GM19463 (cell line): ENCODE results near the gene PPT1.

ENCODE experiments used
- ATAC-seq: cut with Tn5 transposase; IDR thresholded peaks from one replicate; pipeline ENCODE4 v1.9.1; 2021; ENCODE audit warnings: mild to moderate bottlenecking, moderate library complexity; ENCODE audit not compliant: unreplicated experiment

The PPT1 gene

GRCh38 chr1:40096977-40097782 is at the start of gene PPT1:
Gene PPT1, minus strand, starts transcription at chr1:40097252. Its CDS starts 14 bp downstream, at chr1:40097238.
- ATAC-seq, result peak; percentile 85

DNA sequence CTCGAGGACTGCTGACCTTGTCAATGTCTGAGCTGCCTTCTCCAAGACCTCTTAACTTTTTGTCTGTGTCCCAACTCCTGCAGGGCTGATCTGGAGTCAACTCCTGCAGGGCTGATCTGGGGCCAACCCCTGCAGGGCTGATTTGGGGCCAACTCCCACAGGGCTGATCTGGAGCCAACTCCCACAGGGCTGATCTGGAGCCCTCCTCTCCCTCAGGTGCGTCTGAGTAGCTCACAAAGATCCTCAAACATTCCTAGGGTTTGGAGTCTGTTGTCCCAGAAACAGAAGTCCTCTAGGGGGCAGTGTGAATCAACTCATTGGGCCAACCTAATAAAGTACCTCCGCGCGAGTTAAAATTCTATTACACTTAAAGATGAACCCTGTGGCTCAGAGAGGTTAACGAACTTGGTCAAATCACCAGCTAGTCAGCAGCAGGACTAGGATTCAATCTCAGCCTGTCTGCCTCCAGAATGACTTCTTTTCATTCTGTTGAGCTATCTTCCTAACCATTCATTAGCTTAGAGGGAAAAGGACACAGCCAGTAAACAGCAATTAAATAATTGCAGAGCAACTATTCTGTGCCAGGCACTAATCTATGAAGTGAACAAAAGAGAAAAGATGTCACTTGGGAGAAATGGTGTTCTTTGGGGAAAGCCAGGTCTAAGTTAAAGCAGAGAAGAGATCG is 47.0 kb upstream of the PPT1 start:
- no peak for ATAC-seq

DNA sequence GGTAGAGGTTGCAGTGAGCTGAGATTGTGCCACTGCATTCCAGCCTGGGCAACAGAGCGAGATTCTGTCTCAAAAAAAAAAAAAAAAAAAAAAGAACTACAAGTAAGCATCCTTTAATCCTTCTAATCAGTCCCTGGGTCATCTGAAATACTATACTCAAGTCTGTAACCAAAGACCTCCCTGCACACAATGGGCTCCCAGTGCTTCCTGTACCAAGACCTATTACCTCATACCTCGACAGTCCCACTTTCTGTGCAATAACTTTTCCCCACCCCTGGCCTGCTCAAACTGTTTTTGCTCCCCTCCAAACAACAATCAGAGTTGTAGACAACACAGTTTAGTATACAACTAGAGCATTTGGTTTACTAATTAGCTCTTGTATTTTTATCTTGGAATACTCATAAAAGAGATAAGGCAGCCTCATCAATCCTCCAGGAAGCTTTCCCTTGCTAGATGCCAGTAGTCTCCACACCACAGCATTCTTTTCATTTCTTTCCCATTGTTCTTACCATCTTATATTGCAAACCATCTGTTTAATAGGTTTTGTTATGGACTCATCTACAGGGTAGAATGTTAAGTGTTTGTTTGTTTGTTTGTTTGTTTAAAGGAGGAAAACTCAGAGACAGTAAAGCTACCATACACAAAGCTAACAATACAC is 45.0 kb upstream of the PPT1 start:
- no peak for ATAC-seq

- no peak for ATAC-seq
These were observed 43.3 kb upstream of the PPT1 start for GRCh38 chr1:40140211-40140973.

- no peak for ATAC-seq
These were observed 36.8 kb upstream of the PPT1 start for GRCh38 chr1:40133839-40134238.

DNA sequence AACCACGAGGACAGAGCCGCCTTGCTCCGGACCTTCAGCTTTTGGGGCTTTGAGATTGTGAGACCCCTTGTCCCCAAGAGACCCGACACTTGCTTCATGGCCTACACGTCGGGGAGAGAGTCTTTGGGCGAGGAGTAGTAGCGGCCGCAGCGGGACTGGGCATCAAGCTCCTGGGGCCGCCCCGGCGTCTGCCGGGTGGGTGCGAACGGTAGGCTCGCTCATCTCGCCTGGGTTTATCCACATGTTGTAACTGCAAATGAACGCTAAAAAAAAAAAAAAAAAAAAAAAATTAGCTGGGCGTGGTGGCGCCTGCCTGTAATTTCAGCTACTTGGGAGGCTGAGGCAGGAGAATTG is 36.2 kb upstream of the PPT1 start:
- ATAC-seq, result no peak

DNA sequence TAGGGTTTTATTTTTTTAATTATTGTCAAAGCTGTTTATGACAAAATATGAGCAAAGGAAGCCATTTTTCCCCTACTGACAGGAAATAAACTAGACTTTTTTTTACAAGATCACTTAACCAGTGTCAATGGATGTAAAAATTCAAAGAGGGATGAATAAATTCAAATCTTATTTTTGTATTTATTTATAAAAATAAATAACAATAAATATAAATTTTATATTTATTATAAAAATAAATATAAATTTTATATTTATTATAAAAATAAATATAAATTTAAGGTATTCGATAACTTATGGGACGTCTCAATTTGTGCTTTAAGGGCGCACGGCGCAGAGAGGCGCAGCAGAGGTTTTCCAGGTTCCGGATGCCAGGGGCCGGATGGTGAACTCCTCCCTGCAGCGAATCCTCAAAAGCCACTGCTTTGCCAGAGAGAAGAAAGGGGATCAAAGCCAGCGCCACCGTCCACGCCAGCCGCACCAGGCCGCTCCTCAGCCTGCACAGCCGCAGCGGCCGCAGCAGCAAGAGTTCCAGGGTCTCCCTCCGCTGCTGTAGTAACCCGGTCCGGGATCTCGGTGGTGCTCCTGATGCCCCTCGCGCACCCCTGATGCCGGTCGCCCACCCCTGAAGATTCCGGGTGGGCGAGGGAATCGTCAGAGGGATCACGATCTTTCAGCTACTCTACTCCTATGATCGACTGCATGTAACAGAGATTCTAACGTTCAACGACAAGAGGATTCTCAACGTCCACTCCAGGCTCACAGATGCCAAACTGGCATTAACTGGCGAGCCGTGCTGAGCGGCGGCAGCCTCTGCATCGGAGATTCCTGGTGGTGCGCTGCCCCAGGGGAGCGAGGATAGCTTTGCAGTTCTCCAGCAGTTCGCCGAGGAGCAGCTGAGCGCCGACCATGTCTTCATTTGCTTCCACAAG is 35.6 kb upstream of the PPT1 start:
- no peak for ATAC-seq

DNA sequence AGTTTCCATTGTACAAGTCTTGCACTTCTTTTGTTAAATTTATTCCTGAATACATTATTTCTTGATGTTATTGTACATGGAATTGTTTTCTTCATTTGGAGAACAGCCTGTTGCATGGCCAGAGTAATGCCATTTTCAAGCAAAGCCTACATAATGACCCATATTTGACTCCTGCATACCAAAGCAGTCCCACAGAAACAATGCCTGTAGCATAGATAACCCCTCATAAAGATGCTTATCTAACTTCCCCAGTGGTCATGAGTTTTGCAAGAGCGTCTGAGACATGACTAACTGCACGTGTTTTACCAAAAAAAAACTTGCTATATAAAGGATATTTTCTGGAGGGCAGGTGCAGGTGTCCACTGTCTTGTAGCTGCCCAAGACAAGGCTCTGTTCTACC is 33.8 kb upstream of the PPT1 start:
- ATAC-seq, result no peak

GRCh38 chr1:40122855-40123254 is 25.8 kb upstream of the PPT1 start:
- ATAC-seq, result no peak

GRCh38 chr1:40120128-40120527 is 23.1 kb upstream of the PPT1 start:
- ATAC-seq, result no peak

GRCh38 chr1:40114400-40114799 is 17.3 kb upstream of the PPT1 start:
- no peak for ATAC-seq

GRCh38 chr1:40110389-40110788 is 13.3 kb upstream of the PPT1 start:
- ATAC-seq, result no peak

- ATAC-seq, result no peak
These were observed 10.4 kb upstream of the PPT1 start for GRCh38 chr1:40107290-40107959.

- no peak for ATAC-seq
These were observed 8.0 kb upstream of the PPT1 start for GRCh38 chr1:40105028-40105427.

GRCh38 chr1:40102896-40103295 is 5.8 kb upstream of the PPT1 start:
- ATAC-seq, result no peak

- ATAC-seq, result no peak
These were observed 5.0 kb upstream of the PPT1 start for GRCh38 chr1:40102038-40102437.

GRCh38 chr1:40096646-40096976 is 441 bp downstream of the PPT1 start:
- no peak for ATAC-seq

DNA sequence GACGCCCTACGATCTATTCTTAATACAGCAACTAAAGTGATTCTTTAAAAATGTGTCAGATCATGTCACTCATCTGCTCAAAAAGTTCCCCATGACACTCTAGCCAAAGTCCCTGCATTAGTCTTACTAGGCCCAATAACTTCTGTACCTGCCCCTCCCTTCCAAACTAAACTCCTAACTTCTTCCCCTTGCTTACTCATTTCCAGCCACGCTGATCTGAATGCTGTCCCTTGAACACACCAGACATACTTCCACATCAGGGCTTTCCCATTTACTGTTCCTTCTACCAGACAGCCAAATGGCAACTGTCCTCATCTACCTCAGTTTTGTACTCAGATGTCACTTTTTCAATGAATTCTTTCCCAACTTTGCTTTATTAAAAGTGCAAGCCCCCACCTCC is 1.2 kb downstream of the PPT1 start:
- no peak for ATAC-seq

- no peak for ATAC-seq
These were observed 2.5 kb downstream of the PPT1 start for GRCh38 chr1:40094466-40095110.
